Peyer's patch (tissue), 4 donors: ENCODE measurements around the gene DISP2. TPM values are rescaled to one million over a fixed set of nuclear protein-coding genes. Genes with fewer than 3 reads are reported as not detected.

Experiments
- DNase-seq, 3 donors: peaks; one replicate each; pipeline ENCODE4 v3.0.0-alpha.2; 2017 to 2019
- H3K27ac ChIP-seq, 4 donors: fragments of 200-600 bp; sonication (generic); one replicate each; pipeline ENCODE4 v1.5.1; 2016 to 2019
- H3K27me3 ChIP-seq, 2 donors: fragments of 200-600 bp; sonication (generic); one replicate each; pipeline ENCODE4 v1.5.1; 2019
- H3K36me3 ChIP-seq, 3 donors: fragments of 200-600 bp; sonication (generic); one replicate each; pipeline ENCODE4 v1.5.1; 2016 to 2019
- H3K4me1 ChIP-seq, 4 donors: fragments of 200-600 bp; sonication (generic); one replicate each; pipeline ENCODE4 v1.5.1; 2016 to 2019
- H3K4me3 ChIP-seq, 4 donors: fragments of 200-600 bp; sonication (generic); 1 replicate in 3 of 4; 2 replicates in 1 of 4; pipeline ENCODE4 v1.5.1; 2016 to 2019; ENCODE audit warnings: mild to moderate bottlenecking in 1 of 4
- H3K9me3 ChIP-seq, 4 donors: fragments of 200-600 bp; sonication (generic); one replicate each; pipeline ENCODE4 v1.5.1; 2016 to 2019; ENCODE audit warnings: mild to moderate bottlenecking in 1 of 4
- CTCF ChIP-seq, 6 experiments: fragments of 450-650 bp in 4 of 6; fragments of 200-600 bp in 2 of 6; sonication (generic) in 1 of 6; IDR thresholded peaks; one replicate each; pipeline ENCODE4 v1.5.1; 2017 to 2019; ENCODE audit warnings: antibody characterized with exemption in 6 of 6, mild to moderate bottlenecking in 3 of 6, moderate library complexity in 1 of 6
- POLR2A ChIP-seq, 2 donors: fragments of 450-650 bp; IDR thresholded peaks; one replicate each; pipeline ENCODE4 v1.5.1; 2017; ENCODE audit warnings: antibody characterized with exemption in 2 of 2, mild to moderate bottlenecking in 2 of 2, moderate library complexity in 2 of 2
- total RNA-seq, 4 donors: library from RNA; depleted of rRNA; stranded (reverse); fragments of >200 nt; gene quantifications; one replicate each; pipeline ENCODE4 v1.1.0, GENCODE V29; 2016

The DISP2 gene
- total RNA-seq, 4 donors from 2014 or later = 1.7 to 27.5 (median 7.4) TPM

DNA sequence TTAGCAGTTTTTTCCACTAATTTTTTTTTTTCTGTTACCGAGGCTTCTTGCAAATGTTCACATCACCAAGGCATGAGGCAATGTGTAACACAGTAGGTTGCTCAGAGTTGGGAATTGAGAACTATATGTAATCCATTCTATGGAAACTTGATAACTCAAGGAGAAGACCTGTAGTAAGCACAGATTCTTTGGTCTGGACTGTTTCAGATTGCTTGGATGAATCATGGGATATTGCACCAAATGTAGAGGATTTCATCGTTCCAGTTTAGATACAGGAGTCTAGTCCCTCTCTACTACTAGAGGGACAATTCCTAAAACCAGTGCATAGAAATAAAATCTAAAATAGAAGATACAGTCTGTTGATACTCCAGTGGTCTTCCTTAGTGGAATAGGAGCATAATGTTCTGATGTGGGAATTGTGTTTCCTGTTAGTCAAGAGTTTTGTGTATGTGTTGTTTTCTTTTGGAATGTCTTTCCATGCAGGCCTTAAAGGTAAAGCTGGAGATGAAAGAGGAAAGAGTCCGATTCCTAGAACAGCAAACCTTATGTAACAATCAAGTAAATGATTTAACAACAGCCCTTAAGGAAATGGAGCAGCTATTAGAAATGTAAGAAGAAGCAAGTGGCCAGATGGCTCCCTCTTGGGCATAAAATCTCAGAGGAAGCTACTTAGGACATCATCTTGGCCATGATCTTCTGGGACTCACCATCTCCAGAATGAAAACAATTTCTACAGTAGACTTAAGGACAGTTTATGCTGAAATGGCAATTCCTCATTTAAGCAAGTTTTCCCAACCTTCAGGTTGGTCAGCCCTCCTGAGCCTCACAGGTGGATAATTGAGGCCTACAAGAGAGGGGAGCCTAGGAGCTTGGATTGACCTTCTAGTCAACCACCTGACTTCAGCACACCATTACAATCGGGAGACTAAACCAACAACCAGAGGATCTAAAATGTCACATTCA lies 35.2 kb downstream of the DISP2 start:
- no peak for DNase-seq
- Histone ChIP-seq H3K9me3 (no peaks in the 10 kb centered on the region), H3K27ac (no peak overlapping the region), H3K36me3 (peaks cover 0 to 29% (median 0%) of the 10 kb centered on the region in 3 donors), H3K4me1 (no peaks in the 10 kb centered on the region), H3K4me3 (no peak overlapping the region), H3K27me3 (no peaks in the 10 kb centered on the region)
- TF ChIP-seq POLR2A (IDR thresholded peaks at IDR 0.05) (no peak), CTCF (IDR thresholded peaks at IDR 0.05) (no peak)

- H3K9me3 ChIP-seq = no peaks in the 10 kb centered on the region
- no peak for TF ChIP-seq CTCF (IDR thresholded peaks at IDR 0.05)
- no peaks in the 10 kb centered on the region for H3K4me1 ChIP-seq
- no peaks in the 10 kb centered on the region for H3K27me3 ChIP-seq
- H3K36me3 ChIP-seq = peaks cover 0 to 5% (median 0%) of the 10 kb centered on the region in 3 donors
- peak overlapping the region in 1 of 4 donors; percentile 3 for H3K4me3 ChIP-seq
- no peak for DNase-seq
- peak overlapping the region in 1 of 4 donors; percentile 55 for H3K27ac ChIP-seq
Observed at GRCh38 chr15:40397688-40398412, 39.8 kb downstream of the DISP2 start.

GRCh38 chr15:40398413-40398873 lies 40.4 kb downstream of the DISP2 start:
- peak overlapping the region in 1 of 4 donors; percentile 3 for H3K4me3 ChIP-seq
- TF ChIP-seq CTCF (IDR thresholded peaks at IDR 0.05) (no peak), POLR2A (IDR thresholded peaks at IDR 0.05) (no peak)
- DNase-seq = peak in 2 of 3 donors; percentile 69 to 82
- peak overlapping the region in 1 of 4 donors; percentile 55 for H3K27ac ChIP-seq
- H3K36me3 ChIP-seq = peaks cover 0 to 5% (median 0%) of the 10 kb centered on the region in 3 donors
- no peaks in the 10 kb centered on the region for H3K9me3 ChIP-seq
- no peaks in the 10 kb centered on the region for H3K4me1 ChIP-seq
- no peaks in the 10 kb centered on the region for H3K27me3 ChIP-seq

GRCh38 chr15:40399370-40399769 lies 41.4 kb downstream of the DISP2 start:
- TF ChIP-seq CTCF (IDR thresholded peaks at IDR 0.05) = no peak
- no peak for TF ChIP-seq POLR2A (IDR thresholded peaks at IDR 0.05)
- no peak for DNase-seq
- Histone ChIP-seq H3K4me3 (no peak overlapping the region), H3K36me3 (no peaks in the 10 kb centered on the region), H3K27ac (no peak overlapping the region), H3K4me1 (no peaks in the 10 kb centered on the region), H3K9me3 (no peaks in the 10 kb centered on the region), H3K27me3 (no peaks in the 10 kb centered on the region)

DNA sequence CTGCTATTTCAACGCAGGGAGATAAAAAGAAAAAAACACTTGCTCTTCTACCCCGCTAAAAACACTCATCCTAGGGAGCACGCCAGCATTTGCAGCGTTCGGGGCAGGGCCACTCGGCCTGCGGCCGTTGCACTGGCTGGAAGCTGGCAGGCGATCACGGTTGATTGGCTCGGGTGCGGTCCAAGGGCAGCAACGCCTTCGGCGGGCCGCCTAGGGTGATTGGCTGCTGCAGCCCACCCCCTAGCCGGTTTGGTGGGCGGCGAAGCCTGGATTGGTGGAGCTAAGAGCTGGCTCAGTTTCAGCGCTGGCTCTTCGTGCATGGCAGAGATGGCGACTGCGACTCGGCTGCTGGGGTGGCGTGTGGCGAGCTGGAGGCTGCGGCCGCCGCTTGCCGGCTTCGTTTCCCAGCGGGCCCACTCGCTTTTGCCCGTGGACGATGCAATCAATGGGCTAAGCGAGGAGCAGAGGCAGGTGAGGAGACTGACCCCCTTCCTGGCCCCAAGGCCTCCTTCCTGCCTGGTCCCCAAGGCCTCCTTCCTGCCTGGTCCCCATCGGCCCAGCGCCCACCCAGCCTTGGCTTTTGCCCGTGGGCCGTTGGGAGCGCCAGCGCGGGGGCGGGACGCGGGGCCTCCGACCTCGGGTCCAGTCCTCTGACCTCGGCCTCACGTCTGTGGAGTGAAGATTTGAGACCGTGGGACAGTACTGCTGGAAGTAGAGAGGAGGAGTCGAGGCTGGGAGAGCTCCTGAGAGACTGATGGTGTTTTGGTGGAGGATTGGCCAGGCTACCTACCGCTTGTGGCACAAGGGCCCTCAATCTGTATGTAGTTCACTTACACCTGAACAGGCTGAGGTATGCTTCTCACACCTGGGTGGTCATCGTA lies 47.7 kb downstream of the DISP2 start, which contains the start of gene IVD:
IVD (plus strand) TSS at position 295 of the 881 bp plus-strand sequence; CDS start at position 328, 33 bp downstream.
- Histone ChIP-seq H3K4me1 (peaks cover 2 to 22% (median 9%) of the 10 kb centered on the region in 4 donors), H3K36me3 (peaks cover 0 to 8% (median 0%) of the 10 kb centered on the region in 3 donors), H3K27ac (peak within 1 kb of the TSS; percentile 54 to 88 (median 62)), H3K9me3 (no peaks in the 10 kb centered on the region), H3K27me3 (no peaks in the 10 kb centered on the region), H3K4me3 (peak within 1 kb of the TSS; percentile 68 to 88 (median 74))
- TF ChIP-seq CTCF (IDR thresholded peaks at IDR 0.05) (peak in 1 of 6 experiments; percentile 14), POLR2A (IDR thresholded peaks at IDR 0.05) (peak; percentile 65 to 72)
- peak; percentile 89 to 96 (median 95) for DNase-seq
